Neural cell (in vitro differentiated cells): ENCODE data around the gene TXN2. TPM values are rescaled to one million over a fixed set of nuclear protein-coding genes. Genes with fewer than 3 reads are reported as not detected.

ENCODE experiments used
- H2AFZ ChIP-seq: fragments of 200-600, 300-800 bp; sonication (generic), shearing (Covaris generic); 2 replicates; pipeline ENCODE4 v1.6.0; 2014; ENCODE audit warnings: low read depth, mild to moderate bottlenecking, antibody characterized with exemption, low read length, moderate library complexity
- H3F3A ChIP-seq: fragments of 200-600 bp; shearing (Covaris generic); 2 replicates; pipeline ENCODE4 v1.6.1; 2016; ENCODE audit warnings: mild to moderate bottlenecking, moderate library complexity, mixed read lengths, antibody characterized with exemption, low read length; ENCODE audit not compliant: insufficient read depth, poor library complexity, severe bottlenecking
- H3K27ac ChIP-seq: fragments of 200-600, 300-800 bp; sonication (generic), shearing (Covaris generic); 2 replicates; pipeline ENCODE4 v1.5.1; 2014; ENCODE audit warnings: mild to moderate bottlenecking, low read length, moderate library complexity
- H3K27me3 ChIP-seq: fragments of 300-800, 200-600 bp; sonication (generic), shearing (Covaris generic); 2 replicates; pipeline ENCODE4 v1.6.0; 2014; ENCODE audit warnings: mild to moderate bottlenecking, low read depth, low read length, moderate library complexity; ENCODE audit not compliant: insufficient read depth
- H3K36me3 ChIP-seq: fragments of 300-800, 200-600 bp; sonication (generic), shearing (Covaris generic); 2 replicates; pipeline ENCODE4 v1.5.1; 2014; ENCODE audit warnings: mild to moderate bottlenecking, antibody characterized with exemption, low read length, moderate library complexity; ENCODE audit not compliant: insufficient read depth
- H3K4me2 ChIP-seq: fragments of 300-800, 200-600 bp; sonication (generic), shearing (Covaris generic); 2 replicates; pipeline ENCODE4 v1.6.0; 2014; ENCODE audit warnings: mild to moderate bottlenecking, low read length
- H3K4me3 ChIP-seq: fragments of 300-800, 200-600 bp; sonication (generic), shearing (Covaris generic); 2 replicates; pipeline ENCODE4 v1.5.1; 2014; ENCODE audit warnings: mild to moderate bottlenecking, low read length, moderate library complexity
- H3K79me2 ChIP-seq: fragments of 200-600 bp; shearing (Covaris generic); replicated peaks from 2 replicates; pipeline ENCODE4 v1.6.0; 2014; ENCODE audit warnings: mild to moderate bottlenecking, low read length, moderate library complexity; ENCODE audit not compliant: insufficient read depth
- H3K9ac ChIP-seq: fragments of 300-800, 200-600 bp; sonication (generic), shearing (Covaris generic); 2 replicates; pipeline ENCODE4 v1.6.1; 2016; ENCODE audit warnings: mild to moderate bottlenecking, low read length, mixed read lengths
- H3K9me2 ChIP-seq: fragments of 200-600 bp; shearing (Covaris generic); 2 replicates; pipeline ENCODE4 v1.6.1; 2016; ENCODE audit warnings: mild to moderate bottlenecking, low read length, mixed read lengths; ENCODE audit not compliant: insufficient read depth
- H3K9me3 ChIP-seq: fragments of 200-600, 300-800 bp; sonication (generic), shearing (Covaris generic); 2 replicates; pipeline ENCODE4 v1.6.1; 2016; ENCODE audit warnings: mild to moderate bottlenecking, mixed run types, low read length, moderate library complexity, mixed read lengths
- H4K20me1 ChIP-seq: fragments of 200-600 bp; shearing (Covaris generic); 2 replicates; pipeline ENCODE4 v1.6.1; 2016; ENCODE audit warnings: mild to moderate bottlenecking, mixed run types; ENCODE audit not compliant: insufficient read depth
- CTCF ChIP-seq: fragments of 450-650 bp; IDR thresholded peaks from 2 replicates; pipeline ENCODE4 v1.5.1; 2014; ENCODE audit warnings: antibody characterized with exemption, mild to moderate bottlenecking, moderate library complexity; ENCODE audit not compliant: poor library complexity, severe bottlenecking
- EP300 ChIP-seq: fragments of 450-650 bp; conservative IDR thresholded peaks from 2 replicates; pipeline ENCODE4 v1.6.1; 2014; ENCODE audit warnings: antibody characterized with exemption, mild to moderate bottlenecking, moderate library complexity; ENCODE audit not compliant: poor library complexity, severe bottlenecking
- EZH2 ChIP-seq: fragments of 200-600, 300-800 bp; shearing (Covaris generic), sonication (generic); IDR thresholded peaks from 2 replicates; pipeline ENCODE4 v1.6.1; 2014; ENCODE audit warnings: antibody characterized with exemption, low read length, borderline replicate concordance, mild to moderate bottlenecking; ENCODE audit not compliant: insufficient read depth, poor library complexity, severe bottlenecking
- MXI1 ChIP-seq: fragments of 450-650 bp; conservative IDR thresholded peaks from 2 replicates; pipeline ENCODE4 v1.6.1; 2014; ENCODE audit warnings: antibody characterized with exemption, mild to moderate bottlenecking; ENCODE audit not compliant: poor library complexity, severe bottlenecking
- POLR2AphosphoS5 ChIP-seq: IDR thresholded peaks from 2 replicates; pipeline ENCODE4 v1.6.1; 2012
- RAD21 ChIP-seq: fragments of 450-650 bp; conservative IDR thresholded peaks from 2 replicates; pipeline ENCODE4 v1.6.1; 2014; ENCODE audit warnings: antibody characterized with exemption, mild to moderate bottlenecking, moderate library complexity
- REST ChIP-seq: IDR thresholded peaks from 2 replicates; pipeline ENCODE4 v1.6.1; 2012; ENCODE audit warnings: borderline replicate concordance
- SMC3 ChIP-seq: fragments of 450-650 bp; conservative IDR thresholded peaks from 2 replicates; pipeline ENCODE4 v1.6.1; 2014; ENCODE audit warnings: antibody characterized with exemption, mild to moderate bottlenecking, moderate library complexity; ENCODE audit not compliant: poor library complexity
- TAF1 ChIP-seq: IDR thresholded peaks from 2 replicates; pipeline ENCODE4 v1.6.1; 2012; ENCODE audit warnings: low read depth
- polyA plus RNA-seq: library from polyadenylated mRNA; depleted of rRNA; stranded (reverse); fragments of >200 nt; gene quantifications from 2 replicates; pipeline ENCODE4 v1.2.3, GENCODE V29; 2014

The TXN2 gene
- polyA plus RNA-seq, 1 donor from 2014 or later, result 26.2 TPM

GRCh38 chr22:36447632-36448031, 33.8 kb downstream of the TXN2 start:
- Histone ChIP-seq H3K4me3 (no peak overlapping the region), H3K79me2 (no peaks in the 10 kb centered on the region), H2AFZ (no peak overlapping the region), H3K9me2 (no peaks in the 10 kb centered on the region), H3K9me3 (no peaks in the 10 kb centered on the region), H3K27ac (no peak overlapping the region), H3F3A (no peaks in the 10 kb centered on the region), H3K27me3 (no peaks in the 10 kb centered on the region), H4K20me1 (no peaks in the 10 kb centered on the region), H3K4me2 (no peak overlapping the region), H3K36me3 (no peaks in the 10 kb centered on the region), H3K9ac (no peak overlapping the region)
- no peak for TF ChIP-seq SMC3
- TF ChIP-seq EZH2, result no peak
- TF ChIP-seq REST, result no peak
- no peak for TF ChIP-seq TAF1
- no peak for TF ChIP-seq MXI1

- Histone ChIP-seq H3K4me2 (no peak overlapping the region), H2AFZ (no peak overlapping the region)
Observed at GRCh38 chr22:36445158-36445668, 36.2 kb downstream of the TXN2 start.

More at GRCh38 chr22:36445158-36445668, 36.2 kb downstream of the TXN2 start:
- Histone ChIP-seq H3K9me2 (no peaks in the 10 kb centered on the region), H3K79me2 (no peaks in the 10 kb centered on the region), H3K4me3 (no peak overlapping the region), H3K27me3 (no peaks in the 10 kb centered on the region), H3F3A (no peaks in the 10 kb centered on the region), H3K9ac (no peak overlapping the region), H3K9me3 (no peaks in the 10 kb centered on the region), H3K36me3 (no peaks in the 10 kb centered on the region), H3K27ac (no peak overlapping the region), H4K20me1 (no peaks in the 10 kb centered on the region)
- no peak for TF ChIP-seq EZH2
- no peak for TF ChIP-seq RAD21
- no peak for TF ChIP-seq CTCF
- TF ChIP-seq EP300, result no peak
- TF ChIP-seq POLR2AphosphoS5, result no peak
- no peak for TF ChIP-seq SMC3
- TF ChIP-seq MXI1, result no peak
- TF ChIP-seq TAF1, result no peak
- TF ChIP-seq REST, result no peak
